ENCODE data around the gene KSR1. TPM values are rescaled to one million over a fixed set of nuclear protein-coding genes. Genes with fewer than 3 reads are reported as not detected.

Gene KSR1
- total RNA-seq, 1 experiment from 2014 or later, result 41.7 TPM

GRCh38 chr17:27531469-27531961, 75.3 kb downstream of the KSR1 start:
- BruUV-seq (replicated peaks), result no TSS peak
- ChIA-PET CTCF (no interaction called here), POLR2A (ENCODE audit: low non-redundant PET) (no interaction called here)
- Histone ChIP-seq H3K4me1 (ENCODE audit: insufficient read depth, low read length, poor library complexity, severe bottlenecking) (peaks cover 42% of the 10 kb centered on the region), H3K9me3 (ENCODE audit: low read depth, low read length, poor library complexity, severe bottlenecking) (no peaks in the 10 kb centered on the region), H3K36me3 (ENCODE audit: insufficient read depth, low read length, poor library complexity, severe bottlenecking) (no peaks in the 10 kb centered on the region), H3K27me3 (replicated peaks; ENCODE audit: insufficient read depth, low read depth, low read length, poor library complexity) (no peaks in the 10 kb centered on the region), H3K4me3 (ENCODE audit: low read depth, low read length, poor library complexity, severe bottlenecking) (no peak overlapping the region), H3K27ac (ENCODE audit: low read depth, low read length, poor library complexity, severe bottlenecking) (no peak overlapping the region)
- intact Hi-C loops (cut with micrococcal nuclease; ENCODE audit: unreplicated experiment), result no loop called here
- TF ChIP-seq EZH2 (IDR thresholded peaks at IDR 0.05; ENCODE audit: borderline replicate concordance, low read depth, low read length, poor library complexity, severe bottlenecking), result no peak
- no peak for TF ChIP-seq CTCF (conservative IDR thresholded peaks at IDR 0.05; ENCODE audit: low read depth, low read length)
- no peak for DNase-seq (ENCODE audit: low spot score)

GRCh38 chr17:27532269-27533263, 76.3 kb downstream of the KSR1 start:
- TF ChIP-seq EZH2 (IDR thresholded peaks at IDR 0.05; ENCODE audit: borderline replicate concordance, low read depth, low read length, poor library complexity, severe bottlenecking) (no peak), CTCF (conservative IDR thresholded peaks at IDR 0.05; ENCODE audit: low read depth, low read length) (no peak)
- ChIA-PET POLR2A (ENCODE audit: low non-redundant PET) (interaction anchor here (0.5 to 0.6 kb wide), 2 partner anchors 11 to 32 kb away, joined by 6 to 7 read pairs; no protein-coding TSS in a partner anchor), CTCF (no interaction called here)
- DNase-seq (ENCODE audit: low spot score), result peak; percentile 21
- Histone ChIP-seq H3K4me3 (ENCODE audit: low read depth, low read length, poor library complexity, severe bottlenecking) (no peak overlapping the region), H3K9me3 (ENCODE audit: low read depth, low read length, poor library complexity, severe bottlenecking) (no peaks in the 10 kb centered on the region), H3K27ac (ENCODE audit: low read depth, low read length, poor library complexity, severe bottlenecking) (peak overlapping the region; percentile 45), H3K36me3 (ENCODE audit: insufficient read depth, low read length, poor library complexity, severe bottlenecking) (no peaks in the 10 kb centered on the region), H3K27me3 (replicated peaks; ENCODE audit: insufficient read depth, low read depth, low read length, poor library complexity) (no peaks in the 10 kb centered on the region), H3K4me1 (ENCODE audit: insufficient read depth, low read length, poor library complexity, severe bottlenecking) (peaks cover 36% of the 10 kb centered on the region)
- intact Hi-C loops (cut with micrococcal nuclease; ENCODE audit: unreplicated experiment), result no loop called here
- BruUV-seq (replicated peaks), result no TSS peak

GRCh38 chr17:27533874-27534815, 77.9 kb downstream of the KSR1 start:
- ChIA-PET POLR2A (ENCODE audit: low non-redundant PET) (no interaction called here), CTCF (no interaction called here)
- Histone ChIP-seq H3K27me3 (replicated peaks; ENCODE audit: insufficient read depth, low read depth, low read length, poor library complexity) (no peaks in the 10 kb centered on the region), H3K27ac (ENCODE audit: low read depth, low read length, poor library complexity, severe bottlenecking) (no peak overlapping the region), H3K4me1 (ENCODE audit: insufficient read depth, low read length, poor library complexity, severe bottlenecking) (peaks cover 27% of the 10 kb centered on the region), H3K4me3 (ENCODE audit: low read depth, low read length, poor library complexity, severe bottlenecking) (no peak overlapping the region), H3K36me3 (ENCODE audit: insufficient read depth, low read length, poor library complexity, severe bottlenecking) (no peaks in the 10 kb centered on the region), H3K9me3 (ENCODE audit: low read depth, low read length, poor library complexity, severe bottlenecking) (no peaks in the 10 kb centered on the region)
- BruUV-seq (replicated peaks), result no TSS peak
- intact Hi-C loops (cut with micrococcal nuclease; ENCODE audit: unreplicated experiment), result no loop called here
- TF ChIP-seq CTCF (conservative IDR thresholded peaks at IDR 0.05; ENCODE audit: low read depth, low read length), result no peak
- TF ChIP-seq EZH2 (IDR thresholded peaks at IDR 0.05; ENCODE audit: borderline replicate concordance, low read depth, low read length, poor library complexity, severe bottlenecking), result no peak
- no peak for DNase-seq (ENCODE audit: low spot score)
